ENCODE measurements around the gene FAM107B.

GRCh38 chr10:14603534-14604102 is 171.1 kb downstream of the FAM107B start:
- TF ChIP-seq, protein P1, sequence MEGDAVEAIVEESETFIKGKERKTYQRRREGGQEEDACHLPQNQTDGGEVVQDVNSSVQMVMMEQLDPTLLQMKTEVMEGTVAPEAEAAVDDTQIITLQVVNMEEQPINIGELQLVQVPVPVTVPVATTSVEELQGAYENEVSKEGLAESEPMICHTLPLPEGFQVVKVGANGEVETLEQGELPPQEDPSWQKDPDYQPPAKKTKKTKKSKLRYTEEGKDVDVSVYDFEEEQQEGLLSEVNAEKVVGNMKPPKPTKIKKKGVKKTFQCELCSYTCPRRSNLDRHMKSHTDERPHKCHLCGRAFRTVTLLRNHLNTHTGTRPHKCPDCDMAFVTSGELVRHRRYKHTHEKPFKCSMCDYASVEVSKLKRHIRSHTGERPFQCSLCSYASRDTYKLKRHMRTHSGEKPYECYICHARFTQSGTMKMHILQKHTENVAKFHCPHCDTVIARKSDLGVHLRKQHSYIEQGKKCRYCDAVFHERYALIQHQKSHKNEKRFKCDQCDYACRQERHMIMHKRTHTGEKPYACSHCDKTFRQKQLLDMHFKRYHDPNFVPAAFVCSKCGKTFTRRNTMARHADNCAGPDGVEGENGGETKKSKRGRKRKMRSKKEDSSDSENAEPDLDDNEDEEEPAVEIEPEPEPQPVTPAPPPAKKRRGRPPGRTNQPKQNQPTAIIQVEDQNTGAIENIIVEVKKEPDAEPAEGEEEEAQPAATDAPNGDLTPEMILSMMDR (IDR thresholded peaks at IDR 0.05), result no peak
- TF ChIP-seq EZH2phosphoT487 (IDR thresholded peaks at IDR 0.05) (no peak), EZH2 (IDR thresholded peaks at IDR 0.05) (no peak)

All from neural progenitor cell (in vitro differentiated cells).